Ishikawa (cell line): ENCODE results near the gene CBFA2T2.

Experiments used
- CEBPB ChIP-seq: IDR thresholded peaks from 2 replicates; pipeline ENCODE4 v1.6.1; 2012
- CREB1 ChIP-seq: IDR thresholded peaks from 2 replicates; pipeline ENCODE4 v1.6.1; 2012; ENCODE audit warnings: low read depth
- EGR1 ChIP-seq: IDR thresholded peaks from 2 replicates; pipeline ENCODE4 v1.6.1; 2012
- EP300 ChIP-seq: IDR thresholded peaks from 2 replicates; pipeline ENCODE4 v1.6.1; 2012; ENCODE audit warnings: borderline replicate concordance
- FOXM1 ChIP-seq: IDR thresholded peaks from 2 replicates; pipeline ENCODE4 v1.6.1; 2012; ENCODE audit warnings: low read depth, borderline replicate concordance
- MAX ChIP-seq: IDR thresholded peaks from 2 replicates; pipeline ENCODE4 v1.6.1; 2012
- NFIC ChIP-seq: IDR thresholded peaks from 2 replicates; pipeline ENCODE4 v1.6.1; 2012
- RAD21 ChIP-seq: IDR thresholded peaks from 2 replicates; pipeline ENCODE4 v1.6.1; 2012; ENCODE audit warnings: low read depth
- REST ChIP-seq: IDR thresholded peaks from 2 replicates; pipeline ENCODE4 v1.6.1; 2012; ENCODE audit warnings: low read depth, mild to moderate bottlenecking
- TAF1 ChIP-seq: IDR thresholded peaks from 2 replicates; pipeline ENCODE4 v1.6.1; 2012; ENCODE audit warnings: low read depth, mild to moderate bottlenecking
- TCF12 ChIP-seq: IDR thresholded peaks from 2 replicates; pipeline ENCODE4 v1.6.1; 2012; ENCODE audit warnings: low read depth
- TEAD4 ChIP-seq: IDR thresholded peaks from 2 replicates; pipeline ENCODE4 v1.6.1; 2012
- USF1 ChIP-seq: IDR thresholded peaks from 2 replicates; pipeline ENCODE4 v1.6.1; 2012
- YY1 ChIP-seq: IDR thresholded peaks from 2 replicates; pipeline ENCODE4 v1.6.1; 2012; ENCODE audit warnings: low read depth
- ZBTB7A ChIP-seq: IDR thresholded peaks from 2 replicates; pipeline ENCODE4 v1.6.1; 2012; ENCODE audit warnings: low read depth

The CBFA2T2 gene

GRCh38 chr20:33493076-33493766 is 3.3 kb downstream of the CBFA2T2 start:
- TF ChIP-seq TAF1 (no peak), USF1 (no peak), EGR1 (no peak), CEBPB (no peak), TEAD4 (no peak), REST (no peak), NFIC (no peak), EP300 (no peak)

GRCh38 chr20:33499355-33499754 is 9.5 kb downstream of the CBFA2T2 start:
- TF ChIP-seq REST (no peak), RAD21 (no peak), USF1 (no peak), EP300 (no peak), FOXM1 (no peak), TAF1 (no peak), ZBTB7A (no peak), YY1 (no peak), CREB1 (no peak), TEAD4 (no peak), MAX (no peak), TCF12 (no peak), NFIC (no peak), EGR1 (no peak), CEBPB (no peak)

GRCh38 chr20:33501000-33501399 is 11.1 kb downstream of the CBFA2T2 start:
- TF ChIP-seq NFIC (no peak), REST (no peak), EGR1 (no peak), FOXM1 (no peak), RAD21 (no peak), TEAD4 (no peak), YY1 (no peak), CREB1 (no peak), CEBPB (no peak)

- TF ChIP-seq MAX = no peak
Measured at GRCh38 chr20:33503564-33503963, 13.7 kb downstream of the CBFA2T2 start.

GRCh38 chr20:33506576-33506975 is 16.7 kb downstream of the CBFA2T2 start:
- TF ChIP-seq TCF12 (no peak), USF1 (no peak), CEBPB (no peak), TEAD4 (no peak)
